OCI-LY1 (cell line): ENCODE data around the gene KCNH3.

Source experiments
- H2AFZ ChIP-seq: fragments of 200-600 bp; sonication (generic), shearing (Covaris generic); 2 replicates; pipeline ENCODE4 v1.6.0; 2014; ENCODE audit warnings: antibody characterized with exemption, mild to moderate bottlenecking, low read length
- H3F3A ChIP-seq: fragments of 200-600 bp; sonication (generic), shearing (Covaris generic); 2 replicates; pipeline ENCODE4 v1.6.0; 2014; ENCODE audit warnings: mild to moderate bottlenecking, antibody characterized with exemption, low read length, moderate library complexity; ENCODE audit not compliant: insufficient read depth
- H3K27ac ChIP-seq: fragments of 200-600 bp; sonication (generic); 2 replicates; pipeline ENCODE4 v1.5.1; 2014; ENCODE audit warnings: low read length, mixed run types, mild to moderate bottlenecking, low read depth; ENCODE audit not compliant: poor library complexity, severe bottlenecking
- H3K27me3 ChIP-seq: fragments of 200-600 bp; sonication (generic); 2 replicates; pipeline ENCODE4 v1.6.0; 2014; ENCODE audit warnings: antibody characterized with exemption, mild to moderate bottlenecking, low read length, moderate library complexity; ENCODE audit not compliant: insufficient read depth
- H3K36me3 ChIP-seq: fragments of 200-600 bp; sonication (generic); 2 replicates; pipeline ENCODE4 v1.6.1; 2014; ENCODE audit warnings: mild to moderate bottlenecking, antibody characterized with exemption, low read length, moderate library complexity, mixed read lengths; ENCODE audit not compliant: insufficient read depth
- H3K4me1 ChIP-seq: fragments of 200-600 bp; sonication (generic); 2 replicates; pipeline ENCODE4 v1.5.1; 2014; ENCODE audit warnings: mild to moderate bottlenecking, low read length, moderate library complexity; ENCODE audit not compliant: insufficient read depth, severe bottlenecking
- H3K4me2 ChIP-seq: fragments of 200-600 bp; sonication (generic), shearing (Covaris generic); 2 replicates; pipeline ENCODE4 v1.6.1; 2014; ENCODE audit warnings: low read length
- H3K4me3 ChIP-seq: fragments of 200-600 bp; sonication (generic); 2 replicates; pipeline ENCODE4 v1.5.1; 2014; ENCODE audit warnings: low read length, low read depth, mild to moderate bottlenecking, mixed read lengths; ENCODE audit not compliant: poor library complexity, severe bottlenecking
- H3K79me2 ChIP-seq: fragments of 200-600 bp; shearing (Covaris generic); 2 replicates; pipeline ENCODE4 v1.6.1; 2016; ENCODE audit warnings: mixed run types, low read length, mixed read lengths; ENCODE audit not compliant: insufficient read depth
- H3K9ac ChIP-seq: fragments of 200-600 bp; sonication (generic), shearing (Covaris generic); 2 replicates; pipeline ENCODE4 v1.6.1; 2014; ENCODE audit warnings: mild to moderate bottlenecking, low read length, mixed read lengths
- H3K9me2 ChIP-seq: fragments of 200-600 bp; sonication (generic), shearing (Covaris generic); 2 replicates; pipeline ENCODE4 v1.6.1; 2014; ENCODE audit warnings: low read depth, mild to moderate bottlenecking, low read length, mixed read lengths
- H3K9me3 ChIP-seq: fragments of 200-600 bp; shearing (Covaris generic); 2 replicates; pipeline ENCODE4 v1.6.1; 2014; ENCODE audit warnings: low read length, mixed read lengths
- H4K20me1 ChIP-seq: fragments of 200-600 bp; sonication (generic), shearing (Covaris generic); 2 replicates; pipeline ENCODE4 v1.6.0; 2016; ENCODE audit warnings: mild to moderate bottlenecking, low read length; ENCODE audit not compliant: insufficient read depth
- CTCF ChIP-seq: fragments of 200-600 bp; sonication (generic), shearing (Covaris generic); IDR thresholded peaks from 2 replicates; pipeline ENCODE4 v1.5.1; 2017; ENCODE audit warnings: mild to moderate bottlenecking, antibody characterized with exemption, low read length, moderate library complexity, mixed read lengths
- EZH2 ChIP-seq: fragments of 200-600 bp; sonication (generic), shearing (Covaris generic); IDR thresholded peaks from 2 replicates; pipeline ENCODE4 v1.8.0; 2017; ENCODE audit warnings: borderline replicate concordance, mixed run types, mild to moderate bottlenecking, antibody characterized with exemption, low read length, moderate library complexity, mixed read lengths

KCNH3 gene

GRCh38 chr12:49563951-49564685 is 25.3 kb downstream of the KCNH3 start:
- TF ChIP-seq EZH2 (no peak), CTCF (no peak)
- H3K4me2 ChIP-seq = no peak overlapping the region
- H3K79me2 ChIP-seq = peaks cover 16% of the 10 kb centered on the region
- H4K20me1 ChIP-seq = no peaks in the 10 kb centered on the region
- H3K9me2 ChIP-seq = no peaks in the 10 kb centered on the region
- H3K4me3 ChIP-seq = no peak overlapping the region
- H2AFZ ChIP-seq = no peak overlapping the region
- no peak overlapping the region for H3K27ac ChIP-seq
- H3K36me3 ChIP-seq = peaks cover 62% of the 10 kb centered on the region
- no peaks in the 10 kb centered on the region for H3K9me3 ChIP-seq
- no peaks in the 10 kb centered on the region for H3K27me3 ChIP-seq
- H3K9ac ChIP-seq = no peak overlapping the region
- H3F3A ChIP-seq = no peaks in the 10 kb centered on the region
- H3K4me1 ChIP-seq = peaks cover 18% of the 10 kb centered on the region

- H3K9me3 ChIP-seq = no peaks in the 10 kb centered on the region
- H3K36me3 ChIP-seq = peaks cover 55% of the 10 kb centered on the region
- H3K79me2 ChIP-seq = peaks cover 17% of the 10 kb centered on the region
- H2AFZ ChIP-seq = no peak overlapping the region
- no peak overlapping the region for H3K4me2 ChIP-seq
- H4K20me1 ChIP-seq = no peaks in the 10 kb centered on the region
- no peak overlapping the region for H3K9ac ChIP-seq
- H3K27ac ChIP-seq = no peak overlapping the region
- no peaks in the 10 kb centered on the region for H3K9me2 ChIP-seq
- no peaks in the 10 kb centered on the region for H3K27me3 ChIP-seq
- H3K4me3 ChIP-seq = no peak overlapping the region
- no peak for TF ChIP-seq EZH2
- peaks cover 20% of the 10 kb centered on the region for H3K4me1 ChIP-seq
- H3F3A ChIP-seq = no peaks in the 10 kb centered on the region
These were observed 26.0 kb downstream of the KCNH3 start for GRCh38 chr12:49564686-49565405.

GRCh38 chr12:49565406-49566265 is 26.8 kb downstream of the KCNH3 start:
- TF ChIP-seq EZH2 (no peak), CTCF (no peak)
- Histone ChIP-seq H3K9me3 (no peaks in the 10 kb centered on the region), H2AFZ (no peak overlapping the region), H3K4me1 (peaks cover 20% of the 10 kb centered on the region), H3K4me3 (no peak overlapping the region), H3K36me3 (peaks cover 47% of the 10 kb centered on the region), H3K9ac (no peak overlapping the region), H3F3A (no peaks in the 10 kb centered on the region), H3K27ac (no peak overlapping the region), H3K9me2 (no peaks in the 10 kb centered on the region), H3K27me3 (no peaks in the 10 kb centered on the region), H3K79me2 (peaks cover 17% of the 10 kb centered on the region), H3K4me2 (no peak overlapping the region), H4K20me1 (no peaks in the 10 kb centered on the region)
